Breast epithelium (tissue), 3 donors: ENCODE data around the gene RAB9A.

Source experiments
- POLR2A ChIP-seq: fragments of 450-650 bp; IDR thresholded peaks from one replicate; pipeline ENCODE4 v1.6.1; 2016; ENCODE audit warnings: antibody characterized with exemption, mild to moderate bottlenecking, moderate library complexity
- POLR2AphosphoS5 ChIP-seq, 3 donors: sonication (generic); formaldehyde crosslinking; IDR thresholded peaks; one replicate each; pipeline ENCODE4 v1.6.1; 2017; ENCODE audit warnings: antibody characterized with exemption in 3 of 3
- TF ChIP-seq, protein P1 (sequence below), 3 donors: fragments of 450-650 bp; IDR thresholded peaks; one replicate each; pipeline ENCODE4 v1.5.1; 2016 to 2017; ENCODE audit warnings: antibody characterized with exemption in 3 of 3, mild to moderate bottlenecking in 3 of 3, moderate library complexity in 3 of 3

DNA sequence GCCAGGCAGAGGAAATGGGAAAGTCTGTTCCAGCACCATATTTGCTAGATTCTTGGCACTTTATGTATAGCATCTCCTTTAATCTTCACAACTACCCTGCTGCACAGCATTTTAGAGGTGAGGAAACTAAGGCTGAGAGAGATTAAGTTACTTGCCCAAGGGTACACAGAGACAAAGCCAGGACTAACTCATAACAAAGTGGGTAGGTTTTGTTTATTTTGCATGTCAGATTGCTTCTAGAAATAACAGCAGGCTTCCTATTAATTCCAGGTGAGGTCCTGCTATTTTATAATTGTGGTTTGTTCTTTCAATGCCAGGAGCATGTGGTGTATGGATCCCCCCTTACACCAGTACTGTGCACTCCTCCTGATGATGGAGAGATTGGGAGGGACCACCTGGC, 21.0 kb upstream of the RAB9A start:
- TF ChIP-seq POLR2AphosphoS5 (IDR thresholded peaks at IDR 0.05) = no peak
- TF ChIP-seq, protein P1, sequence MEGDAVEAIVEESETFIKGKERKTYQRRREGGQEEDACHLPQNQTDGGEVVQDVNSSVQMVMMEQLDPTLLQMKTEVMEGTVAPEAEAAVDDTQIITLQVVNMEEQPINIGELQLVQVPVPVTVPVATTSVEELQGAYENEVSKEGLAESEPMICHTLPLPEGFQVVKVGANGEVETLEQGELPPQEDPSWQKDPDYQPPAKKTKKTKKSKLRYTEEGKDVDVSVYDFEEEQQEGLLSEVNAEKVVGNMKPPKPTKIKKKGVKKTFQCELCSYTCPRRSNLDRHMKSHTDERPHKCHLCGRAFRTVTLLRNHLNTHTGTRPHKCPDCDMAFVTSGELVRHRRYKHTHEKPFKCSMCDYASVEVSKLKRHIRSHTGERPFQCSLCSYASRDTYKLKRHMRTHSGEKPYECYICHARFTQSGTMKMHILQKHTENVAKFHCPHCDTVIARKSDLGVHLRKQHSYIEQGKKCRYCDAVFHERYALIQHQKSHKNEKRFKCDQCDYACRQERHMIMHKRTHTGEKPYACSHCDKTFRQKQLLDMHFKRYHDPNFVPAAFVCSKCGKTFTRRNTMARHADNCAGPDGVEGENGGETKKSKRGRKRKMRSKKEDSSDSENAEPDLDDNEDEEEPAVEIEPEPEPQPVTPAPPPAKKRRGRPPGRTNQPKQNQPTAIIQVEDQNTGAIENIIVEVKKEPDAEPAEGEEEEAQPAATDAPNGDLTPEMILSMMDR (IDR thresholded peaks at IDR 0.05) = no peak
- no peak for TF ChIP-seq POLR2A
